Activated CD4-positive, CD25-positive, alpha-beta regulatory T cell treated with anti-CD3 and anti-CD28 coated beads, Interleukin-2, amount 50 U/mL, for 16 hours (primary cell): ENCODE measurements around the gene SERPINA5.

ENCODE experiments used
- DNase-seq: peaks from one replicate; pipeline ENCODE4 v3.0.0-alpha.2; 2020; ENCODE audit warnings: low read depth, low spot score

Gene SERPINA5

DNA sequence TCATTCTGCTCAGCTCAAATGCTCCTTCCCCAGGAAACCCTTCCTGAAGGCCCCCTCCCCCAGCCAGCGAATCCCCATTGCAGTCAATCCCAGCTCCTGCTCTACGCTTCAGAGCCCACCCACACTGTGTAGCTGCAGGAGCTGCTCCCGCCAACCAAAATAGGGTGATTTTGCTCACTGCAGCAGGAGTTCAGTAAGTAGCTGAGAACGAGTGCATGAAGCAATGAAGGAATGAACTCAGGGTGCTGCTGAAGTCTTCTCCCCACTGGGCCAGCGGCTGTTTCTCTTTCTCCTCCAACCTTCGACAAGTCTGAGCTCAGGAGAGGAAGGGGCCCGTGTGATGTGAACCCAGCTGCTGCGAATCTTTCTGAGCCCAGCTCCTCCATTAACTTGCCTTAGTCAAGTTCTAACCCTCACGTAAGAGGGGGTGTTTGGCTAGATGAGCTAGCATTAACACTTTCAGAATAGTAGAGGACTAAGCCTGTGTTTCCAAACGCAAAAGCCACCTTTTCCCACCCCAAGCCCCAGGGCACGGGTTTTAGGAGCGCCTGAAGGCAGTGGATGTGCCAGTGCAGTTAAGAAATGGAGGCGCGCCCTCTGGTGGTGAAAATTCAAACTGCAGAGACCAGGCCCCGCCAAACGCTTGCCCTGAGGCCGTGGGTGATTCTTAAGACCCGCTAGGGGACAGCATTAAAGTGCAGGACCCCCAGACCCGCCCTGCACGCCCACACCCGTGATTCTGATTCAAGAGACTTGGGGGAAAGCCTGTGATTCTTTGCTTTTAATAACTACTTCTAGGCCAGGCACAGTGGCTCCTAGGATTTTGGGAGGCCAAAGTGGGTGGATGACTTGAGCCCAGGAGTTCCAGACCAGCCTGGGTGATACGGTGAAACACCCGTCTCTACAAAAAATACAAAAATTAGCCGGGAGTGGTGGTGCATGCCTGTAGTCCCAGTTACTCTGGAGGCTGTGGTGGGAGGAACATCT is 31.9 kb upstream of the SERPINA5 start:
- peak; percentile 30 for DNase-seq

DNA sequence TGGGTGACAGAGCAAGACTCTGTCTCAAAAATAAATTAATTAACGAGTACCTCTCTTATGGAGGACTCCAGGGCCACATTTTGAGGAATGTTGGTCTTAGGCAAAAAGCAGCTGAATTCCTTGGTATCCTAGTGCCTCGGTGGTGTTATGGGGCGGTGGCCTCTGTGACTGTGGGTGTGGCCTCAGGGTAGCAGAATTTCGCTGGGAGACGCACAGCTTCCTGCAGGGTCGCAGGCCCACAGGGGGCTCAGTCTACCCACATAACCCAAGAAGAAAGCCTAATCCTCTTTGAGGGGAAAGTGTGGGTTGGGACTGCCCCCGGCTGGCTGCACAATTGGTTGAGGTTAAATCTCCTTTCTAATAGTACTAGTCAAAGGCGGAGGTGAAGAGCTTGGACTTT is 31.2 kb upstream of the SERPINA5 start:
- no peak for DNase-seq

DNA sequence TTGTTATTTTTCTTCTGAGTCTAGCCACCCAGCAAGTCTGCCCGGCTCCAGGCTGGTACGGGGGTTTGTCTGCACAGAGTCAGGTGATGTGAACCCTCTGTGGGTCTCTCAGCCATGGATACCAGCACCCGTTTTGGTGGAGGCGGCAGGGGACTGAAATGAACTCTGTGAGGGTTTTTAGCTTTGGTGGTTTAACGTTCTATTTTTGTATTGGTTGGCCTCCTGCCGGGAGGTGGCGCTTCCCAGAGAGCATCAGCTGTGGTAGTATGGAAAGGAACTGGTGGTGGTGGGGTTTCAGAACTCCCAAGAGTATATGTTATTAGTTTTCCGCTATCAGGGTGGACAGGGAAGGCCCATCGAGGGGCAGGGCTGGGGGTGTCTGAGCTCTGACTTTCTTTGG is 25.2 kb upstream of the SERPINA5 start:
- DNase-seq = no peak

DNA sequence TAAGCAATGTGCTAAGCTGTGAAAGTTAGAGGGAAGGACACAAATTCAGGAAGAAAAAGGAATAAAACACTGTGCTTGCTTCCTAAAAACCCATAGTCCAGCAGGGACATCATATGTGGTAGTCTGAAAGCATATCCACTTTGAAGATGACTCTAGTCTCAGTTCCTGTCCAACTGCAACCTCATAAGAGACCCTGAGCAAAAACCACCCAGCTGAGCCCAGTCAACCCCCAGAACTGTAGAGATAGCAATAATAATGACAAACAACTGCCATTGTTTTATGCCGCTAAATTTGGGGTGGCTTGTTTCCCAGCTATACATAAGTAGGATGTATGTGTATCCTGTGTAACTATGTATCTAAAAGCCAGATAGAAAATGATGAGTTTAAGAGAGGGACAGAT is 23.9 kb upstream of the SERPINA5 start:
- no peak for DNase-seq

DNA sequence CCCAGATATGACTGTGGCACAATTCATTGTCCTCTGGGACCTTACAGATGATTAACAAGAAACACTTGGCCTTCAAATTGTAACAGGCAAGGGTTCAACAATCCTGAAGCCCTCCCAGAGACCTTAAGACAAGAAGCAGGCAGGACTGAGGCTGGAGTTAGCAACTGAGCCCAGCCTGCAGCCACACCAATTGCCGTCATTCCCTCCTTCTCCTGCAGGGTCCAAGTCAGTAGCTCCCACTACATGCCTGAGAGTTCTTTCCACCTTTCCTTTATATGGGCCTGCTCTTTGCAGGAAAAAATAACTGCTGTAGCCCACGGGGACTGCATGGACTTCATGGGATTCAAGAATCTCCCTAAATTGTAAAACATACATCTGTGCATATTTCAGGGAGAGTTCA is 22.4 kb upstream of the SERPINA5 start:
- no peak for DNase-seq

DNA sequence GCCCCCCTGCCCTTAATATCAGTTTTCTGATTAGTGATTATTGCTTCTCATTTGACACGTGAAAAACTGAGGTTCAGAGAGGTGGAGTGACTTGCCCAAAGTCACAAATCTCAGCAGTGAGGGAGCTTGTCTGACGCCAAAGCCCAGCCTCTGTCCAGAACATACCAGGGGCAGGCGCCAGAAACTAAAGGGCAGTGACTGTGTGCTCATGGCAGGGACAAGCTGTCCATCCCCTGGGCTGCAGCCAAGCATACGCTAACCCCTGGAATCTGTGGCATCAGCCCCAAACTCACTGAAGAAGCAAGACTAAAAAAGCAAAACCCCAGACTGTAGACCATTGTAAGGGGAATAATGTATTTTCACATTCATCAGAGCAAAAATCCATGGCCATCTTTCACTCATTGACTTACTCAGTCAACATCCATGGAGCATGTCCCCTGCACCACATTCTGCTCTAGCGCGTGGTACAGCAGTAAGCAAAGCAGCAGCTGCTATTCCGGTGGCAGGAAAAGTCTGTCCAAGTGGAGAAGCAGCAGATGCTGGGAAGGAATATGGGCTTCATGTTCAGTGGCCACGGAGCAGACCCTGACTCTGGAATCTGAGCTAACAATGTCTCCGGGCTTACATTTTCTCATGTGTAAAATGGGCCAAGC is 21.5 kb upstream of the SERPINA5 start:
- no peak for DNase-seq

DNA sequence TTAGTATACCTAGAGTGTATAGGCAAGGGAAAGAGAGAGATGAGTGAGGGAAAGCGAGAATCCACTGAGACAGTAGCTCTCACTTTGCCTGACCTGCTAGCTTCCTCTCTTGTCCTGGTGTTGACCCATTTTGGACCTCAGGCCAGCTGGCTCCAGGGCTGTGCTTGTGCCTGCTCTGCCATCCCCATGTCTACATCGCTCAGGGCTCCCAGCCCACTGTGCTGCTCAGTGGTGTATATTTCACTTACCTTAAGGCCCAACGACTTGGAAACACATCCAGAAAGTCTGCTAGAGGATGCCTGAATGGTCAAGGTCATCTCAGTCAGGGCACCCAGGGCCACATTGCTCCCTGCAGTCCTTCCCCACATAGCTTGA is 20.9 kb upstream of the SERPINA5 start:
- no peak for DNase-seq

DNA sequence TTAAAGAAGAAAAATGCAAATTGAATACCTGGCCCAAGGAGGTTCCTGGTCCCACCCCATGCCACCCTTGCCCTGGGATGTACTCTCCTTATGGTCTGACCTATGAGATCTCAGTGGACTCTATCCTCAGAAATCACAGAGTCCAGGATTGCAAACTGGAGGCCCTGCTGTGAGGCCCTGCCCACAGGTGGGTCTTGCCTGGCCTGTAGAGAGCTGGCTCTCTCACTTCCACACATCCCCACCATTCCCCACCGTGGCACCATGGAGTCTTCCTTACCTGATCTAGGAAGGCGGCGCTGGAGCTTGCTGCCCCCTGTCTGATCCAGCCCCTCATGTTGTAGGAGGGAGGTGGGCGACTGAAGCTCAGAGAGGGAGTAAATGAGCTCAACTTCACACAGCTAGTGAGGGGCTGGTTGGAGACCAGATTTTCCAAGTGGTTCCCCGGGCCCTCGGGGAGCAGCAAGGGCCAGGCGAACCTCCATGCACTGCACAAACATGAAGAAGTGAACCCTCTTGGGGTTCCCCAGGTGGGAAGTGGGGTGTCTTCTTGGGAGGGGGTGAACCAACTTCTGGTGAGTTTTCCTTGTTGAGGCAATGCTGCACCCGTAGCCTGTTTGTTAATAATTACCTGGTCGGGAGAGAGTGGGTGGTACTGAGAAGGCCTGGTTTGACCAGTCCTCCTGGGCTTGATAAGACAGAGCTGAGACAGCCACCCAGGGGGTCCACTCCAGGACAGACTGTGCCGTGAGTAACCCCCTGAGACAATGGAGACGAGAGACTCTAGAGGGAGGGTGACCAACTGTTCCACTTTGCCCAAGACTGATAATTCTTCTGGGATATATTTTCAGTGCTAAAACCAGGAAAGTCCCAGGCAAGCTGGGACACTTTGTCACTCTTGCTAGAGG is 20.2 kb upstream of the SERPINA5 start, which contains the start of gene SERPINA4:
Gene SERPINA4, plus strand, starts transcription at position 692 of the 905 bp plus-strand sequence. CDS start 2,041 bp downstream, outside the sequence.
- DNase-seq = no peak

DNA sequence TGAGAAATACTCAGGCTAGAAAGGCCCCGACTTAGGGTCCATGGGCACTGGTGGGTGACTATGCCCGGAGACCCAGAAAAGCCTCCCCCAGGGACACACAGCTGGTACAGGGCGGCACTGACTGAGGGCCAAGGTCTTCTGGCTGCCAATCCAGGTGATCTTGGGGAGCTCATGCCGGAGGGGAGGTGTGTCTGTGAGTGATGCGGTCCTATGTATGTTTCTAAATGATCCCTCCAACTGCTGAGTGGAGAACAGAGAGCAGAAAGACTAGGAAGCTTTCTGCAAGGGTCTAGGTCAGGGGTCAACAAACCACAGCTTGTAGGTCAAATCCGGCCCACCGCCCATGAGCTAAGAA is 19.6 kb upstream of the SERPINA5 start:
- DNase-seq = no peak

DNA sequence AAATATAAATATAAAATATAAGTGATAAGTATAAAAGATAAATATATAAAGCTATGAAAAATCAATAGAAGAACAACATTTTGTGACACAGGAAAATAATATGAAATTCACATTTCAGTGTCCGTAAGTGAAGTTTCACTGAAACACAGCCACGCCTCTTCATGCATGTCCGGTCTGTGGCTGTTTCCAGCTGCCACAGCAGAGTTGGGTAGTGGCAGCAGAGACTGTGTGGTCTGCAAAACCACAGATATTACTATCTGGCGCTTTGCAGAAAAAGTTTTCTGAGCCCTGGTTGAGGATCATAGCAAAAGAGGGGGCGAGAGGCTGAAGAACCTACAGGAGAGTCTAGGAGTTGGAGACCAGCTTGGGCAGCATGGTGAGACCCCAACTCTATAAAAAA is 19.2 kb upstream of the SERPINA5 start:
- no peak for DNase-seq

DNA sequence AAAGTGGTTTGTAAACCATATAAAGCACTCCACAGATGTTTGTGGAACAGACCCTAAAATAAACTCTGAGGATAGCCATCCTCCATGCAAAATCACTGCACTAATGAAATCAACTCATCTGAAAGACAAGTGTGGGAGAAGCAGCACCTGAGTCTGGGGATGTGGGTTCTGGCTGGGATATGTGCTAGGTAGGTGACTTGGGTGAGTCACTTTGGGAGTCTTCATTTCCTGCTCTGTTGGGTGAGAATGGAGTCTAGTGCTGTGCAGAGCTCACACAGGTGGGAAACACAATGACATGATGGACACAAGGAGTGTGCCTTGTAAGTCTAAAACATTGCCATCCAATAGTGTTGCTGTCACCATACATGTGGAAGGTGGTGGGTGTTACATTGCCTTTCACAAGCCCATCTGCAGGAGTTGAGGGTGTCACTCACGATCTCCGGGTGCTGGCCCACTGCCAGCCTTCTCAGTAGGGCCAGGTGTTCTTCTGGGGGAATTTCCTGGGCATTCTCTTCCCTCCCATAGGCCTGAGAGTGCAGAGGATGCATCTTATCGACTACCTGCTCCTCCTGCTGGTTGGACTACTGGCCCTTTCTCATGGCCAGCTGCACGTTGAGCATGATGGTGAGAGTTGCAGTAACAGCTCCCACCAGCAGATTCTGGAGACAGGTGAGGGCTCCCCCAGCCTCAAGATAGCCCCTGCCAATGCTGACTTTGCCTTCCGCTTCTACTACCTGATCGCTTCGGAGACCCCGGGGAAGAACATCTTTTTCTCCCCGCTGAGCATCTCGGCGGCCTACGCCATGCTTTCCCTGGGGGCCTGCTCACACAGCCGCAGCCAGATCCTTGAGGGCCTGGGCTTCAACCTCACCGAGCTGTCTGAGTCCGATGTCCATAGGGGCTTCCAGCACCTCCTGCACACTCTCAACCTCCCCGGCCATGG is 18.0 kb upstream of the SERPINA5 start:
- no peak for DNase-seq

DNA sequence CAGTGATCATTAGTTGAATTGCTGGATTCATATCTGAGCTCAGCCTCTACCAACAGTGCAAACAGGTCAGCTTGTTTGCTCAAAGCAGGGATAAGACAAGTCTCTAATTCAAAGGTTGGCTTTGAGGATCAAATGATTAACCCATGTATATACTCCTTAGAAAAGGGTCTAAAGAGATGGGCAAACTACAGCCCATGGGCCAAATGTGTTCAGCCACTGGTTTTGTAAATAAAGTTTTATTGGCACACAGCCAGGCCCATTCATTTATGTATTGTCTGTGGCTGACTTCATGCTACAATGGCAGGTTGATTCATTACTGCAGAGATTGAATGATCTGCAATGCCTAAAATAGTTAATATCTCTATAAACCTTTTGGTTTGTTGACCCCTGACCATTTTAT is 16.8 kb upstream of the SERPINA5 start:
- DNase-seq = no peak

DNA sequence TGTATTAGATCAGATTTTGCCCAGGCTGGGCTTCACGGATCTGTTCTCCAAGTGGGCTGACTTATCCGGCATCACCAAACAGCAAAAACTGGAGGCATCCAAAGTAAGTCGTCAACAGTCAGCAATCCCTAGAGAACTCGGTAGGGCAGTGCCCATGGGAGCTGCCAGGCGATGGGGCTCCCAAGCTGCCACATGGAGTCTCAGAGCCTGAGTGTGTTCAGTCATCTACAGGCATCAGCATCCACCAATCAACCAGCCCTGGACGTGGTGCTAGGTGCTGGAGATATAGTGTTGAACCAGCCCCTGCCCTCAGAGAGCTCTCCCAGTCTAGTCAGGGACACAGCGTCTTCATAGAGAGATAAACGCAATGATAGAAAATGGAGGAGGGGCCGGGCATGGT is 13.0 kb upstream of the SERPINA5 start:
- DNase-seq = no peak

DNA sequence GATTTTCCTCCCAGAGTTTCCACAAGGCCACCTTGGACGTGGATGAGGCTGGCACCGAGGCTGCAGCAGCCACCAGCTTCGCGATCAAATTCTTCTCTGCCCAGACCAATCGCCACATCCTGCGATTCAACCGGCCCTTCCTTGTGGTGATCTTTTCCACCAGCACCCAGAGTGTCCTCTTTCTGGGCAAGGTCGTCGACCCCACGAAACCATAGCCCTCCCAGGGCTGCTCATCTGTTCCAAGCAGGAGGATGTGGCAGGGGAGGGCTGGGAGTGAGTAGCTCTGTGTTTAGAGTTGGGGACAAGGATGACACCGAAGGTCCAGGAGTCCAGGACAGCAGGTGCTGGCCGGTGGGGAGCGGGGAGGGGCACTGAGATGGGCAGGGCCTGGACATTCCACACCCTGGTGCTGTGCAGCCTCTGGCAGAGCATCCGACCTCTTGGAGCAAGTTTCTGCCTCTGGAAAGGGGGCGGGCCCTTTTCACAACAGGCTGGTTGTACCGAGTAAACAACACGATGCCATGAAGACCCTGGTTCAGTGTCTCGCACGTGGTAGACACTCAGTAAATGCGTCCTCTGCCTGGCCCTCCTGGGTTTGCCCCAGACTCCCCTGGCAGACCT is 11.7 kb upstream of the SERPINA5 start:
- DNase-seq = no peak

DNA sequence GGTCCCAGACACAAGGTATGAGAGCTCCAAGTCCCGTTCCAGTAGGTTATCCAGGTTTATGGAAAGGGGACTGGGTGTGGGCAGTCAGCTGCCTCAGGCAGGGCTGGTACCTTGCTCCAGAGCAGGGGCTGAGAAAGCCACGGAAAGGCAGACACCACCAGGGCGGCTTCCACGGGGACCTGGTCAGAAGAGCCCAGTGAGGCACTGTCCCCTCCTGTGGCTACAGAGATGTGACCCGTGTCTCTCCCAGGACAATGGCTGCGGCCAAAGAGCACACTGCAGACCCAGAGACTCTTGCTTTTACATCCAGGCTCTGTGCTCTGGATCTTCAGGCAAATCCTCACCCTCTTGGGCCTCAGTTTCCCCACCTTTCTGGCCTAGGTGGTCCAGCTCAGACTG is 11.2 kb upstream of the SERPINA5 start:
- no peak for DNase-seq

DNA sequence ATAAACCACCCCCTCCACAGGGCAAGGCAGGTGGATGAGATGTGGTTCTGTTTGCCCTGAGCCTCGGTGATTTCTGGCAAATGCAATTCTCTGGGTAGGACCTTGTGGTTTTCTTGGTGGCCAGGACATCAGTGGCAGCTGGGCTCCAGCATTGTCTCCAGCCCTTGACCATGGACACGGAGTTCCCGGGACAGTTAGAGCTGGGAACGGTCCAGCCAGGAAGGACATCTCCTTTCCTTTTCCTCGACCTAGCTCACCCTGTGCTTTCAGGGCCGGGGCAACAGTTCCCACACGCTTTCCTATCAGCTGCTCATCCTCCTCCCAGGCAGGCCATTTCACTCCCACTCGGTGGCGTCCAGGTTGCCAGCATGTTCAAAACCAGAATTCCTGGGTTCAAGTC is 10.8 kb upstream of the SERPINA5 start:
- DNase-seq = no peak

DNA sequence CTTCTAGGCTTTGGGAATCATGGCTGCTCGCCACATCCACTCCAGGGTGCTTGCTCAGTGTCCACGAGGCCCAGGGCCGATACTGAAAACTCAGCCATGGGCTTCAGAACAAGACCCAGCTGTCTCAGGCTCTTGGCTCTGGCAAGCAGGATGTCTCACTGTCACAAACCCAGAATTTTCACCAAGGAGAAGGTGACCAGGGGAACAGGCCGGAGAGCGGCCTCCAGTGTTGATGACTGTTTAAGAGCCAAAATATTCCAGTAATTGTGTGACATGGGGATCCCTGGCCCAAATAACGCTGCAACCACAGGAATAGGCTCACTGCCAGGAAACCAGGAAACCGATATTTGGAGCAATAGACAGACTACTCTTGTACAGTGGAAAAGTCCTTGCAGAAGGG is 9.8 kb upstream of the SERPINA5 start:
- no peak for DNase-seq

DNA sequence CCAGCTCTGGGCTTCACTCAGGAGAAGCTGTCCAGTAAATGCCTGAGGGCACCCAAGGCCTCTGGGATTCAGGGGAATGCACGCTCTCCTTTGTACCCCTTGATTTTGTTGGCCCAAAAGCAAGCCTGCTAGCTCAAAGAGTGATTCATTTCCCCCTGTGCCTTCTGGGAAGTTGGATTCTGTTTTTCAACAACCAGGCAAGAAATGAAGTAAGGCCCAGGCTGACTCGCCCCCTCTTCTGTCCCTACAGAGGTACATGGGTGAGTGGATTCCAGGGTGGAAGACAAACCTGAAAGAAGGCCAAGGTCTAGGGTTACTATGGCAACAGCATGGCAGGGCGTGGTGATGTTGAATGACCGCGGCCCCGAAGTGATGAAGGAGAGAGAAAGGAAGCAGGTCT is 9.3 kb upstream of the SERPINA5 start:
- DNase-seq = no peak

DNA sequence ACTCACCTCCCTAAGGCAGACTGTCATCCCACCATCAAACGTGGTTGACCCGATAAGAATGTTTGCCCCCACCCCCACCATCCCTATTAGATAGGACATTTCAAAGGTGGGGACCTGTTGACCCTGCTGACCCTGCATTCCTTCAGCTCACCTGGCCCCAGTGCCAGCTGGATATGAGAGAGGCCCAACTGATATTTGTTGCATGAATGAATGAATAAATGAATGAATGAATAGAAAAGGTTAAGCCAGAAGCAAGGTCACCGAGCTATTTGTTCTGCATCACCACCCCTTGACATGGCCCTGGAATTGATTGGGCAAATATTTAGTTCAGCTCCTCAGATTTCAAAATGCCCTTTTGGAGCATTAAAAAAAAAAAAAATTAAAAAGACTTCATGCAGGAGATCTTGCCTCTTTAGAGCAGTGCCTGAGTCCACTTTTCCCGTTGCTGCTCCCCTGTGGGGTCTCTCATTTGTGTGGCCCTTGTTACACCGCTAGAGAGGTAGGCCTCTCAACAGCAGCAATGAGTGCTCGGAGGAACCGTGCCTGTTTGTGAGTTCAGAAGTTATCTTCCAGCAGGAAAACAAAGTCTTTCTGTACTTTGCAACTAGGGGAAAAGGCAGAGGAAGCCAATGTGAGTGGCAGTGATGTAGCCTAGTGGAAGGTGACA is 8.5 kb upstream of the SERPINA5 start:
- DNase-seq = no peak
